ENCODE data around the gene PDXK.

The PDXK gene

DNA sequence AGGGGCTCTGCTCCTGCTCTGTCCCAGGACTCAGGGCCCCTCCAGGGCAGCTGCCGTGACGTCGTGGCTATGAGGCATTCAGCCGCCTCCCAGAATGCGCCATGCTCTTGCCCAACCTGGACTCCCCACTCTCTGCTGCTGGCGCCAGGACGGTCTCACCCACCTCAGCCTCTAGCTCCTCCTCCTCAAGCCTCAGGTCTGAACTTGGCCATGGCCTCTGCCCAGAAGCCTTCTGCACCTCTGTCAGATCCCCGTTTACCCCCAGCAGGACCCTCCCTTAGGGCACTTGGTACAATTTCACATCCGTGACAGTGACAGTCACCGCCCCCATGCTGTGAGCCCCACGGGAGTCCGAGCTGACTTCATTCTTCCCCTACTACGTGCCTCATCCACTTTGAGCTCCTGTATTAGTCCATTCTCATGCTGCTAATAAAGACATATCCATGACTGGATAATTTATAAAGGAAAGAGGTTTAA lies 52.3 kb downstream of the PDXK start (continued):
- TF ChIP-seq CREB5 (CRISPR knock-in tag; IDR thresholded peaks at IDR 0.05; ENCODE audit: low read depth) (no peak), PATZ1 (CRISPR knock-in tag; IDR thresholded peaks at IDR 0.05; ENCODE audit: borderline replicate concordance) (no peak)

DNA sequence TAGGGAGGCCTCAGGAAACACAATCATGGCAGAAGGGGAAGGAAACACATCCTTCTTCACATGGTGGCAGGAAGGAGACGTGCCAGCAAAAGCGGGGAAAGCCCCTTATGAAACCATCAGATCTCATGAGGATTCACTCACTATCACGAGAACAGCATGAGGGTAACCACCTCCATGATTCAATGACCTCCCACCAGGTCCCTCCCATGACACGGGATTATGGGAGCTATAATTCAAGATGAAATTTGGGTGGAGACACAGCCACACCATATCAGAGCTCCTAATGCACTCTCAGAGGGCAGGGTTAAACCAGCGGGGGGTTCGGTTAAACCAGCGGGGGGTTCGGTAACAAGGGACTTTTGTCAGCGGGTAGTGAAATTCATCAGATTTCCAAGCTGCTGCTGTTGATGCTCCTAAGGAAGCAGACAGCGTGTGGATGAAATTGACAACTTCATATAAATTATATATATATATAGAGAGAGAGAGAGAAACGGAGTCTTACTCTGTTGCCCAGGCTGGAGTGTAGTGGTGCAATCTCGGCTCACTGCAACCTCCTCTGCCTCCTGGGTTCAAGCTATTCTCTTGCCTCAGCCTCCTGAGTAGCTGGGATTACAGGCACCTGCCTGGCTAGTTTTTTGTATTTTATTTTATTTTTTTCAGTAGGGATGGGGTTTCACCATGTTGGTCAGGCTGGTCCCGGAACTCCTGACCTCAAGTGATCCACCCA lies 52.9 kb downstream of the PDXK start:
- TF ChIP-seq ZNF565 (CRISPR knock-in tag; conservative IDR thresholded peaks at IDR 0.05; ENCODE audit: low read depth): no peak
- no peak for TF ChIP-seq TOX (CRISPR knock-in tag; IDR thresholded peaks at IDR 0.05; ENCODE audit: borderline replicate concordance)
- no peak for TF ChIP-seq CSDC2 (CRISPR knock-in tag; IDR thresholded peaks at IDR 0.05)
- no peak for TF ChIP-seq GLIS3 (CRISPR knock-in tag; IDR thresholded peaks at IDR 0.05)
- TF ChIP-seq TSHZ2 (CRISPR knock-in tag; IDR thresholded peaks at IDR 0.05): no peak
- TF ChIP-seq ESRRG (CRISPR knock-in tag; IDR thresholded peaks at IDR 0.05): no peak
- no peak for TF ChIP-seq ZFP30 (CRISPR knock-in tag; IDR thresholded peaks at IDR 0.05)
- TF ChIP-seq POU6F1 (CRISPR knock-in tag; IDR thresholded peaks at IDR 0.05; ENCODE audit: borderline replicate concordance, low read depth): no peak
- TF ChIP-seq ZNF8 (CRISPR knock-in tag; IDR thresholded peaks at IDR 0.05): no peak
- TF ChIP-seq ZNF70 (CRISPR knock-in tag; IDR thresholded peaks at IDR 0.05): no peak
- no peak for TF ChIP-seq RARB (CRISPR knock-in tag; IDR thresholded peaks at IDR 0.05)
- no peak for TF ChIP-seq ZC3H10 (CRISPR knock-in tag; IDR thresholded peaks at IDR 0.05)
- no peak for TF ChIP-seq BACH2 (CRISPR knock-in tag; IDR thresholded peaks at IDR 0.05; ENCODE audit: borderline replicate concordance)
- TF ChIP-seq ARNTL (CRISPR knock-in tag; IDR thresholded peaks at IDR 0.05; ENCODE audit: borderline replicate concordance, low read depth): no peak
- no peak for TF ChIP-seq CREB5 (CRISPR knock-in tag; IDR thresholded peaks at IDR 0.05; ENCODE audit: low read depth)
- no peak for ATAC-seq

- ATAC-seq: no peak
- TF ChIP-seq CSDC2 (CRISPR knock-in tag; IDR thresholded peaks at IDR 0.05) (no peak), ZC3H10 (CRISPR knock-in tag; IDR thresholded peaks at IDR 0.05) (no peak), ZNF70 (CRISPR knock-in tag; IDR thresholded peaks at IDR 0.05) (no peak), ZNF565 (CRISPR knock-in tag; conservative IDR thresholded peaks at IDR 0.05; ENCODE audit: low read depth) (no peak), SNAI2 (CRISPR knock-in tag; IDR thresholded peaks at IDR 0.05) (no peak), BACH2 (CRISPR knock-in tag; IDR thresholded peaks at IDR 0.05; ENCODE audit: borderline replicate concordance) (no peak), GLIS3 (CRISPR knock-in tag; IDR thresholded peaks at IDR 0.05) (no peak), CREB5 (CRISPR knock-in tag; IDR thresholded peaks at IDR 0.05; ENCODE audit: low read depth) (no peak), POU6F1 (CRISPR knock-in tag; IDR thresholded peaks at IDR 0.05; ENCODE audit: borderline replicate concordance, low read depth) (no peak), ARNTL (CRISPR knock-in tag; IDR thresholded peaks at IDR 0.05; ENCODE audit: borderline replicate concordance, low read depth) (no peak), ZFP3 (CRISPR knock-in tag; IDR thresholded peaks at IDR 0.05) (no peak), ISL1 (CRISPR knock-in tag; IDR thresholded peaks at IDR 0.05) (no peak), PATZ1 (CRISPR knock-in tag; IDR thresholded peaks at IDR 0.05; ENCODE audit: borderline replicate concordance) (no peak), TCF4 (CRISPR knock-in tag; IDR thresholded peaks at IDR 0.05; ENCODE audit: borderline replicate concordance) (no peak)
These were observed 53.5 kb downstream of the PDXK start for GRCh38 chr21:43772425-43772821.

Measured in SK-N-SH treated with all-trans-retinoic acid at 6 μM for 48 hours (cell line).